Progenitor cell of endocrine pancreas (in vitro differentiated cells): ENCODE measurements around the gene ANAPC16. TPM values are rescaled to one million over a fixed set of nuclear protein-coding genes. Genes with fewer than 3 reads are reported as not detected.
"Not testable (repeated sequence)": the region's sequence is repeated elsewhere in the genome, so short reads cannot be mapped to it uniquely, and the experiment has no call there.

Experiments used
- DNase-seq: peaks from one replicate; pipeline ENCODE4 v3.0.0; 2021; ENCODE audit warnings: low spot score; ENCODE audit not compliant: unreplicated experiment
- H3K27ac Mint-ChIP-seq: 2 replicates; pipeline ENCODE4 v1.8.0; 2021; ENCODE audit warnings: mild to moderate bottlenecking, moderate library complexity, mixed read lengths
- H3K27me3 Mint-ChIP-seq: 2 replicates; pipeline ENCODE4 v1.8.0; 2021; ENCODE audit warnings: mixed read lengths
- H3K36me3 Mint-ChIP-seq: 2 replicates; pipeline ENCODE4 v1.8.0; 2022; ENCODE audit warnings: mixed read lengths; ENCODE audit not compliant: insufficient read depth
- H3K4me1 Mint-ChIP-seq: 2 replicates; pipeline ENCODE4 v1.8.0; 2021; ENCODE audit warnings: low read depth, mixed read lengths
- H3K4me3 Mint-ChIP-seq: 2 replicates; pipeline ENCODE4 v1.8.0; 2021; ENCODE audit warnings: low read depth, mild to moderate bottlenecking, moderate library complexity, mixed read lengths
- H3K9me3 Mint-ChIP-seq: 2 replicates; pipeline ENCODE4 v1.8.0; 2021; ENCODE audit warnings: low read depth, mixed read lengths
- CTCF ChIP-seq: fragments of 200-600 bp; sonication (generic); IDR thresholded peaks from one replicate; pipeline ENCODE4 v1.5.0; 2021; ENCODE audit warnings: antibody characterized with exemption, mild to moderate bottlenecking; ENCODE audit not compliant: unreplicated experiment
- total RNA-seq: library from RNA; stranded (reverse); gene quantifications from 2 replicates; pipeline ENCODE4 v1.2.1, GENCODE V29; 2021

The ANAPC16 gene
- total RNA-seq, 1 donor from 2014 or later = 85.9 TPM

GRCh38 chr10:72223743-72224101, 7.9 kb downstream of the ANAPC16 start:
- TF ChIP-seq CTCF = no peak
- DNase-seq = no peak
- H3K27me3 Mint-ChIP-seq = no peaks in the 10 kb centered on the region
- H3K9me3 Mint-ChIP-seq = no peaks in the 10 kb centered on the region
- H3K4me1 Mint-ChIP-seq = peaks cover 6% of the 10 kb centered on the region
- H3K36me3 Mint-ChIP-seq = peaks cover 10% of the 10 kb centered on the region
- no peak overlapping the region for H3K27ac Mint-ChIP-seq
- no peak overlapping the region for H3K4me3 Mint-ChIP-seq

- H3K27me3 Mint-ChIP-seq, H3K4me1 Mint-ChIP-seq, H3K9me3 Mint-ChIP-seq, H3K4me3 Mint-ChIP-seq, DNase-seq: not testable (repeated sequence)
- peaks cover 10% of the 10 kb centered on the region for H3K36me3 Mint-ChIP-seq
- H3K27ac Mint-ChIP-seq = peak overlapping the region; percentile 52
These were observed 8.4 kb downstream of the ANAPC16 start for GRCh38 chr10:72224191-72224590.

DNA sequence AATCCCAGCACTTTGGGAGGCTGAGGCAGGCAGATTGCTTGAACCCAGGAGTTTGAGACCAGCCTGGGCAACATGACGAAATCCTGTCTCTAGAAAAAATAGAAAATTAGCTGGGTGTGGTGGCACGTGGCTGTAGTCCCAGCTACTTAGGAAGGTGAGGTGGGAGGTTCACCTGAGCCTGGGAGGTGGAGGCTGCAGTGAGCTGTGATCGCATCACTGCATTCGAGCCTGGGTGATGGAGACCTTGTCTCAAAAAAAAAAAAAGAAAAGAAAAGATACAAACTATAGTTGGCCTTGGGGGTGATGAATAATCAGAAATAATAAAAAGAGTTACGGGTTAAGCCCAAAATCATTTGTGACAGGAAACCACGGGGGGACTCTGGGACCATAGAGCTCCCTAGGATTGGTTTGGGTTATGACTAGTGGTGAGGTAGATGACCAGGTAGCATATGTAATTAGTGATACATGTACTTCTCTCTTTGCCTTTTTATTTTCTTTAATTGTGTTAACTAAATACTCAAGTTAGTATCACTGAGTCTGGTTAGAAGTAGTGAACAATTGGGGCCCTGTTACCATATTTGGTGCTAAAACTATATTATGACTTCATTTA, 10.7 kb downstream of the ANAPC16 start:
- Mint-ChIP-seq H3K27me3 (no peaks in the 10 kb centered on the region), H3K27ac (no peak overlapping the region), H3K4me3 (no peak overlapping the region), H3K4me1 (peaks cover 19% of the 10 kb centered on the region), H3K36me3 (peaks cover 12% of the 10 kb centered on the region), H3K9me3 (no peaks in the 10 kb centered on the region)
- TF ChIP-seq CTCF = no peak
- no peak for DNase-seq

DNA sequence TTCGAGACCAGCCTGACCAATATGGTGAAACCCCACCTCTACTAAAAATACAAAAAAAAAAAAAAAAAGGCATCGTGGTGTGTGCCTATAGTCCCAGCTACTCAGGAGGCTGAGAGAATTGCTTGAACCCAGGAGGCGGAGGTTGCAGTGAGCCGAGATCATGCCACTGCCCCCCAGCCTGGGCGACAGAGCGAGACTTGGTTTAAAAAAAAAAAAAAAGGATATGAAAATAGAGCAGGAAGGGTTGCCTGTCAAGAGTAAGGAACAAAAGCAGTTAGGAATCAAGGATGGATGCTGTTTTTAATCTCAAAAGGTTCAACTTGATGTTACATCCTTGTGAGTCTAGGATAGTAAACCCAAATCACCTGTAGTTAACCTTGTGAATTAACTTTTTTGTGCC, 12.0 kb downstream of the ANAPC16 start:
- peaks cover 11% of the 10 kb centered on the region for H3K36me3 Mint-ChIP-seq
- peaks cover 17% of the 10 kb centered on the region for H3K4me1 Mint-ChIP-seq
- no peaks in the 10 kb centered on the region for H3K27me3 Mint-ChIP-seq
- no peak overlapping the region for H3K27ac Mint-ChIP-seq
- no peak overlapping the region for H3K4me3 Mint-ChIP-seq
- no peaks in the 10 kb centered on the region for H3K9me3 Mint-ChIP-seq
- no peak for DNase-seq
- TF ChIP-seq CTCF = no peak

- H3K4me1 Mint-ChIP-seq = peaks cover 17% of the 10 kb centered on the region
- no peak for TF ChIP-seq CTCF
- DNase-seq = no peak
- no peak overlapping the region for H3K4me3 Mint-ChIP-seq
- H3K36me3 Mint-ChIP-seq = peaks cover 16% of the 10 kb centered on the region
- H3K27ac Mint-ChIP-seq = no peak overlapping the region
- no peaks in the 10 kb centered on the region for H3K27me3 Mint-ChIP-seq
- H3K9me3 Mint-ChIP-seq = no peaks in the 10 kb centered on the region
These were observed 12.5 kb downstream of the ANAPC16 start for GRCh38 chr10:72228318-72228751.
